Cerebellar nuclear complex (tissue), 1 donor: ENCODE results near the gene ALX1.

Source experiments
- DNase-seq, 2 experiments: peaks; one replicate each; lab custom pipeline; 2025; lab: John Stamatoyannopoulos, UW

Gene ALX1

GRCh38 chr12:85280165-85280983 lies at the start of gene ALX1:
ALX1 (plus strand) TSS chr12:85280220; CDS start chr12:85280262, 42 bp downstream.
- no peak for DNase-seq

- no peak for DNase-seq
These were observed 42.7 kb upstream of the ALX1 start for GRCh38 chr12:85237327-85237726.

GRCh38 chr12:85244561-85244960 lies 35.5 kb upstream of the ALX1 start:
- no peak for DNase-seq

- no peak for DNase-seq
These were observed 26.2 kb upstream of the ALX1 start for GRCh38 chr12:85253853-85254252.

GRCh38 chr12:85257671-85258070 lies 22.3 kb upstream of the ALX1 start:
- no peak for DNase-seq

- no peak for DNase-seq
These were observed 19.6 kb upstream of the ALX1 start for GRCh38 chr12:85260447-85260846.

GRCh38 chr12:85260896-85261295 lies 19.1 kb upstream of the ALX1 start:
- DNase-seq, result no peak

- DNase-seq, result no peak
These were observed 13.7 kb upstream of the ALX1 start for GRCh38 chr12:85266356-85266755.

GRCh38 chr12:85273381-85274314 lies 6.4 kb upstream of the ALX1 start:
- DNase-seq, result no peak

GRCh38 chr12:85274315-85274651 lies 5.7 kb upstream of the ALX1 start:
- no peak for DNase-seq

- DNase-seq, result no peak
These were observed 4.6 kb upstream of the ALX1 start for GRCh38 chr12:85275374-85275773.

GRCh38 chr12:85277191-85277590 lies 2.8 kb upstream of the ALX1 start:
- no peak for DNase-seq

GRCh38 chr12:85277900-85278597 lies 2.0 kb upstream of the ALX1 start:
- DNase-seq, result no peak

GRCh38 chr12:85278598-85279448 lies 1.2 kb upstream of the ALX1 start:
- no peak for DNase-seq

GRCh38 chr12:85279449-85280164 lies 413 bp upstream of the ALX1 start:
- DNase-seq, result no peak

GRCh38 chr12:85280984-85281630 lies 1.1 kb downstream of the ALX1 start:
- DNase-seq, result no peak

GRCh38 chr12:85281636-85282312 lies 1.8 kb downstream of the ALX1 start:
- no peak for DNase-seq

GRCh38 chr12:85283560-85283959 lies 3.5 kb downstream of the ALX1 start:
- DNase-seq, result no peak

GRCh38 chr12:85296362-85296761 lies 16.3 kb downstream of the ALX1 start:
- no peak for DNase-seq

- DNase-seq, result no peak
These were observed 19.0 kb downstream of the ALX1 start for GRCh38 chr12:85299053-85299452.
